GM18861 (cell line): ENCODE data around the gene POMT2.

Source experiments
- ATAC-seq: cut with Tn5 transposase; IDR thresholded peaks from one replicate; pipeline ENCODE4 v1.9.1; 2021; ENCODE audit not compliant: unreplicated experiment

Gene POMT2

DNA sequence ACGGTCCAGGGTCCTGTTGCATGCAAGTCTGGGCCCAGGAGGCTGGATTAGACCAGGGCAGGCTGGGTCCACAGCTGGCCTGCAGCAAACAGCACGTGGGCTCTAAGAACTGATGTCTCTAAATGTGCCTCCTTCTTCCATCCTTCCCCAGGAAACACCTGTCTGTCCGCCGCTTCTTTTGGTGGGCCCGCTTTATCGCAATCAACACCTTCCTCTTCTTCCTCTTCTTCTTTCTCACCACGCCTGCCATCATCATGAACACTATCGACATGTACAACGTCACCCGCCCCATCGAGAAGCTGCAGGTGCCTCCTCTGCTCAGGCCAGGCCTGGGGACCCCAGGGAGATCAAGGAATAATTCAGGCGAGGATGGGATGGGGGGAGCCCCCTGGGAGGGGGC, 77.9 kb downstream of the POMT2 start:
- ATAC-seq: no peak

DNA sequence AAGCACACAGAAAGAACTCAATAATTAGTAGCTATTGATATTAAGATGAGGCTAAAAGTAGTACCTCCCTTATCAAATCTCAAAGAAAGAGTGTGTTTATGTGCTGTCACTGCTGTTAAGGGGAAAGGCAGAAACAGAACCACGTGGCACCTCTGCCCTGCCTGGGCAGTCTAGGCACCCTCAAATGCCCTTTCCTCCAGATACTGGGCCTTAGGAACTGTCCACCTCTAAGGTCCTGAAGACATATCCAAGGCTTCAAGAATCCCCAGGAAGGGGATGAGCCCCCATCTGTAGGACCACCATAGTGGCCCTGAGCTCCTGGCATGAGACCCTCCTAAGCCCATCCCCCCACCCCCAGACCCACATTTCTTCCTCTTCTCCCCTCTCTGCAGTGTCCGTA, 78.7 kb downstream of the POMT2 start:
- no peak for ATAC-seq

GRCh38 chr14:77240336-77240915, 80.3 kb downstream of the POMT2 start:
- ATAC-seq: no peak

DNA sequence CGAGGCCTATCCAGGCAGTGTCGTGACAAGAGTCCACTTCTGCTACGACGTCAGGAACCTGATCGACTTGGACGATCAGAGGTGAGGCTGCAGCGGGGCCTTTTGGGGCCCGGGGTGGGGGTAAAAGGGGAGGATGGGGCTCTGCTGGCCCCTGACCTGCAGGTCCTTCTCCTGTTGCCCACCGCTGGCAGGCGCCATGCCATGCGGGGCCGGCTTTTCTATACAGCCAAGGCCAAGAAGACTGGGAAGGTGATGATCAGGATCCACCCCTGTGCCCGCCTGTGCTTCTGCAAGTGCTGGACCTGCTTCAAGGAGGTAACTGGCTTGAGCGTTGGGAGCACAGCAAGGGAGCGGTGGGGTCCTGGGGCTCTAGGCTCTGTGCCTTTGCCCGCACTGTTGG, 81.3 kb downstream of the POMT2 start:
- ATAC-seq: no peak

DNA sequence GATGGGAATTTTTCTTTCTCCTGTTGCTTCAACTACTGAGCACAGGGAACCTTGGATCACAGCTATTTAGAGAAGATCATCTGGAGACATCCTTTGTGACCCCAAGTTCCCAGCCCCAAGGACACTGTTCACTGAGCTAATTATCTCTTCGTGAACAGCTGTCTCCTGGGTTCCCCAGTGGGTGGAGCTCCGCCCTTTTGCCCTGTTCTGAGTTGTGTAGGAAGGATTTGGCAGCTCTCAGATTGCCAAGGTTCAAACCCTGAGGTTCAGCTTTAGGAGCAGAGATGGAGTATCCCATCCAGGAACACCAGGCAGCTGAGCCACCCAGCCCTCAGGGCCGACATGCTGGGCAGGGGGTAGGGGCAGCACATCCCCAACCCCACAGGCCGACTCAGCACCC, 81.7 kb downstream of the POMT2 start:
- no peak for ATAC-seq

- ATAC-seq: no peak
Observed at GRCh38 chr14:77238356-77238755, 82.3 kb downstream of the POMT2 start.

DNA sequence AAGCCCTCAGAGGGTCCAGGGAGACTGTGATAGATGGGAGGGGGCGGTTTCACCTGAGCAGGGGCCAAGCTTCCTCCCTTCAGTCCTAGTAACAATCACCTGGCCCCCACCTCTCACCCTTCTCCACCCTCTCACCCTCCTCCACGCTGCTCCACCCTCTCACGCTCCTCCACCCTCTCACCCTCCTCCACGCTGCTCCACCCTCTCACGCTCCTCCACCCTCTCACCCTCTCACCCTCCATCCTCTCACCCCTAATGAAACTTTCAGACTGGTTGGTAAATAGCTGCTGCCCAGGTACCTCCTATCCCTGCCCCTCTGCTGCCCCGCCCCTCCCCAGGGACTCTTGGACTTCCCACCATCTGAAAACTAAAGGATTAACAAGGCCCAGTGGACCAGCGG, 83.9 kb downstream of the POMT2 start:
- ATAC-seq: no peak

DNA sequence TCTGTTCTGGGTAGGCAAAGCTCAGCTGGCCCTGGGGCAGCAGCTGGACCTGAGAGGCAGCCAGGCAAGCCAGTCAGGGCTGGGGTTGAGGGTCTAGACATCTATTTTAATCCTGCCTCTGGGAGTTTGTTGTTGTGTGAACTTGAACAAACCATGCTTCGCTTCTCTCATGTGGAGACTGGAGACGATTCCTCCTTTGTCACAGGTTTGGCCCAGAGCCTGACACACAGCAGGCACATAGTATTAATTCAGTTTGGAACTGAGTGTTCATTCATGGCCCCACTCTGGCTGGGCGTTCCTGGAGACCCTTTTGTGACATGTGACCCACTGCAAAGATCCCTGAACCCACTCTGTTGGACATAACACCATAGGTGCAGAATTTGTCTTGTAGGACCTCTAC, 89.0 kb downstream of the POMT2 start:
- ATAC-seq: no peak

- no peak for ATAC-seq
Observed at GRCh38 chr14:77230914-77231313, 89.8 kb downstream of the POMT2 start.

GRCh38 chr14:77228056-77228455, 92.6 kb downstream of the POMT2 start:
- ATAC-seq: no peak

DNA sequence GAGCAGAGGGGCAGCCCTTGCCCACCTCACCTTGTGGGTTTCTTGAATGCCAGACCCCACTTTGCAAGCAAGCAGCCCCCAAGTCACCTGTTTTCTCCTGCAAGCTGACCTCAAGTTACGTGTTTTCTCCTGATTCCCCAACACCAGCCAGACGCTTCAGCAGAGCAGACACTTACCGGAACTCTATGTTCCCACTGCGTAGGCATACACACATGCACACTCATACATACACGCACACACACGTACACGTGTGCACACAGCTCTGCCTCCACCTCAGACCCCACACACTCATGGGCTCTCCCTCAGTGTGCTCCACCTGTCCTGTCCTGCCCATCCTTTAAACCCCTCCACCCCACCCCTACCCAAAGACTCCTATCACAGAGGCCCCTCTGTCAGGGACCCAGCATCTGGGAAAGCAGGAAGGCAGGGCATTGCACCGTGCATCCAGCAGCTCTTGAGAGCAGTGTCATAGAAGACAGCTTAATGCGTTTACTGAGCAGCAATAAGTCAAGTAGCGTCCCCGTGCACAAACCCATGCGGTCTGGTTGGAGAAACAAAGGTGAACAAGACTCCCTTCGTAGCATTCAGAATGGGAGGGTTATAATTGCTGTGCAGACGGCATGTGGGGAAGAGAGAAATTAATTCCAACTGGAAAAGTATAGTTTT, 94.7 kb downstream of the POMT2 start:
- ATAC-seq: no peak

GRCh38 chr14:77225254-77225653, 95.4 kb downstream of the POMT2 start:
- ATAC-seq: no peak
